HFF-Myc (cell line): Measurements from ENCODE around the gene KCNC1.

Experiments
- DNase-seq: peaks from one replicate; pipeline ENCODE4 v3.0.0-alpha.2; 2011; ENCODE audit warnings: low read depth; ENCODE audit errors: extremely low read depth
- H3K4me3 ChIP-seq: replicated peaks from 2 replicates; pipeline ENCODE4 v1.5.1; 2011; ENCODE audit warnings: low read depth, mild to moderate bottlenecking, control low read depth, low read length
- CTCF ChIP-seq: IDR thresholded peaks from 2 replicates; pipeline ENCODE4 v1.5.1; 2012; ENCODE audit warnings: mild to moderate bottlenecking, low read depth, low read length, control low read depth; ENCODE audit errors: missing control alignments

KCNC1 gene

GRCh38 chr11:17753153-17753552 is 18.6 kb downstream of the KCNC1 start:
- no peak overlapping the region for H3K4me3 ChIP-seq
- TF ChIP-seq CTCF = no peak
- no peak for DNase-seq

GRCh38 chr11:17753641-17754040 is 19.1 kb downstream of the KCNC1 start:
- no peak for DNase-seq
- H3K4me3 ChIP-seq = no peak overlapping the region
- no peak for TF ChIP-seq CTCF

GRCh38 chr11:17755891-17756290 is 21.3 kb downstream of the KCNC1 start:
- DNase-seq = no peak
- no peak overlapping the region for H3K4me3 ChIP-seq
- no peak for TF ChIP-seq CTCF

GRCh38 chr11:17760102-17761029 is 25.8 kb downstream of the KCNC1 start:
- peak; percentile 71 for TF ChIP-seq CTCF
- no peak overlapping the region for H3K4me3 ChIP-seq

GRCh38 chr11:17762309-17762974 is 27.9 kb downstream of the KCNC1 start:
- no peak overlapping the region for H3K4me3 ChIP-seq
- DNase-seq = no peak
- TF ChIP-seq CTCF = no peak

More at GRCh38 chr11:17760102-17761029, 25.8 kb downstream of the KCNC1 start:
- peak; percentile 6 for DNase-seq

GRCh38 chr11:17763244-17763643 is 28.7 kb downstream of the KCNC1 start:
- DNase-seq = no peak
- H3K4me3 ChIP-seq = no peak overlapping the region
- no peak for TF ChIP-seq CTCF
